Motor neuron (in vitro differentiated cells): Measurements from ENCODE around the gene CACNA1G. TPM values are rescaled to one million over a fixed set of nuclear protein-coding genes. Genes with fewer than 3 reads are reported as not detected.

Experiments used
- ATAC-seq, 8 experiments: fragments of 200-7000 bp; cut with Tn5 transposase; replicated peaks in 6 of 8; 2 replicates each; pipeline ENCODE4 v1.8.0; 2021; ENCODE audit warnings: mild to moderate bottlenecking in 8 of 8, moderate library complexity in 8 of 8
- H3K27ac ChIP-seq, 2 donors: fragments of 250-450 bp; sonication (Bioruptor Pico); 2 replicates each; pipeline ENCODE4 v1.9.0; 2021; ENCODE audit warnings: antibody characterized with exemption in 2 of 2, mild to moderate bottlenecking in 2 of 2, moderate library complexity in 1 of 2
- H3K4me1 ChIP-seq, 2 donors: fragments of 250-450 bp; sonication (Bioruptor Pico); replicated peaks in 1 of 2; 2 replicates each; pipeline ENCODE4 v1.6.1; 2021; ENCODE audit warnings: antibody characterized with exemption in 2 of 2, mild to moderate bottlenecking in 2 of 2, moderate library complexity in 1 of 2
- H3K4me3 ChIP-seq, 5 donors: fragments of 250-450 bp; sonication (Bioruptor Pico); 2 replicates each; pipeline ENCODE4 v1.9.0; 2021; ENCODE audit warnings: antibody characterized with exemption in 5 of 5, mild to moderate bottlenecking in 5 of 5, moderate library complexity in 4 of 5
- WGBS, 10 experiments: fragments of 450-650 bp; shearing (Covaris generic); methylation state at CpG; one replicate each; pipeline ENCODE4 v1.0.0; 2022; 5-methylcytosine and 5-hydroxymethylcytosine counted together
- in situ Hi-C, 9 experiments: fragments of 400-800 bp; cut with MboI; loops; one replicate each; pipeline ENCODE4 v1.15.0; 2021; ENCODE audit warnings: low sequenced_read_pairs in 9 of 9, low pct_unique_long_range_greater_than_20kb in 2 of 9; ENCODE audit not compliant: unreplicated experiment in 9 of 9
- total RNA-seq, 8 experiments: library from RNA; unstranded; fragments of 300-600 nt; gene quantifications; 2 replicates each; pipeline versions ENCODE4 v1.2.3 to v1.2.4, GENCODE V29; 2022

CACNA1G gene
- total RNA-seq, 8 experiments from 2014 or later = 0.17 to 4.2 (median 0.62) TPM

- Histone ChIP-seq H3K4me3 (no peak overlapping the region), H3K4me1 (peaks cover 20 to 24% of the 10 kb centered on the region in 2 donors), H3K27ac (no peak overlapping the region)
- 76 to 100% (median 90%) methylated on average over 2 to 4 of the region's 12 CpGs; no CpG with 5 or more reads in 7 of the 10 experiments for WGBS, 10 experiments
- in situ Hi-C loops = loop anchor here in 1 of 9 experiments (10.0 kb wide), 1 partner anchor 73 kb away; no protein-coding TSS in a partner anchor
- ATAC-seq = no peak
Observed at GRCh38 chr17:50551884-50552283, 8.6 kb upstream of the CACNA1G start.

- H3K27ac ChIP-seq = no peak overlapping the region
- no peak overlapping the region for H3K4me3 ChIP-seq
- ATAC-seq = no peak
- no CpG with 5 or more reads among the region's 17 CpGs for WGBS, 10 experiments
- in situ Hi-C loops = loop anchor here in 1 of 9 experiments (10.0 kb wide), 1 partner anchor 71 kb away; no protein-coding TSS in a partner anchor
- peaks cover 24 to 44% of the 10 kb centered on the region in 2 donors for H3K4me1 ChIP-seq
Observed at GRCh38 chr17:50554201-50554600, 6.3 kb upstream of the CACNA1G start.

GRCh38 chr17:50556803-50557202, 3.7 kb upstream of the CACNA1G start:
- no peak overlapping the region for H3K27ac ChIP-seq
- peaks cover 25 to 40% of the 10 kb centered on the region in 2 donors for H3K4me1 ChIP-seq
- no peak for ATAC-seq
- WGBS, 10 experiments = 20 to 80% (median 40%) methylated on average over 1 of the region's 5 CpGs; no CpG with 5 or more reads in 7 of the 10 experiments
- in situ Hi-C loops = loop anchor here in 2 of 9 experiments (5.0 to 10.0 kb wide), 2 partner anchors 68 to 70 kb away; no protein-coding TSS in a partner anchor
- no peak overlapping the region for H3K4me3 ChIP-seq

GRCh38 chr17:50557630-50558029, 2.9 kb upstream of the CACNA1G start:
- H3K4me1 ChIP-seq = peaks cover 31 to 47% of the 10 kb centered on the region in 2 donors
- H3K27ac ChIP-seq = no peak overlapping the region
- no peak overlapping the region for H3K4me3 ChIP-seq
- ATAC-seq = no peak
- in situ Hi-C loops = loop anchor here in 2 of 9 experiments (5.0 to 10.0 kb wide), 2 partner anchors 67 to 70 kb away; no protein-coding TSS in a partner anchor
- 80 to 90% (median 82%) methylated on average over 1 to 2 of the region's 4 CpGs; no CpG with 5 or more reads in 6 of the 10 experiments for WGBS, 10 experiments

GRCh38 chr17:50558091-50558490, 2.4 kb upstream of the CACNA1G start:
- WGBS, 10 experiments = 33 to 100% (median 92%) methylated on average over 1 to 2 of the region's 4 CpGs; no CpG with 5 or more reads in 4 of the 10 experiments

GRCh38 chr17:50558581-50558940, 2.0 kb upstream of the CACNA1G start:
- 0 to 95% (median 17%) methylated on average over 1 to 7 of the region's 18 CpGs; no CpG with 5 or more reads in 6 of the 10 experiments for WGBS, 10 experiments
- Histone ChIP-seq H3K27ac (no peak overlapping the region), H3K4me1 (peaks cover 40 to 56% of the 10 kb centered on the region in 2 donors), H3K4me3 (no peak overlapping the region)
- in situ Hi-C loops = loop anchor here in 2 of 9 experiments (5.0 to 10.0 kb wide), 2 partner anchors 66 to 69 kb away; no protein-coding TSS in a partner anchor
- ATAC-seq = no peak

More at GRCh38 chr17:50558091-50558490, 2.4 kb upstream of the CACNA1G start:
- no peak overlapping the region for H3K27ac ChIP-seq
- H3K4me3 ChIP-seq = no peak overlapping the region
- ATAC-seq = no peak
- in situ Hi-C loops = loop anchor here in 2 of 9 experiments (5.0 to 10.0 kb wide), 2 partner anchors 67 to 69 kb away; no protein-coding TSS in a partner anchor
- H3K4me1 ChIP-seq = peaks cover 35 to 51% of the 10 kb centered on the region in 2 donors

- Histone ChIP-seq H3K27ac (no peak overlapping the region), H3K4me1 (peaks cover 43 to 61% of the 10 kb centered on the region in 2 donors), H3K4me3 (peak overlapping the region in 4 of 5 donors; percentile 7 to 46 (median 43))
- peak in 5 of 8 experiments; percentile 3 to 14 (median 7) for ATAC-seq
- 0 to 23% (median 0%) methylated on average over 1 to 18 of the region's 55 CpGs; no CpG with 5 or more reads in 4 of the 10 experiments for WGBS, 10 experiments
- in situ Hi-C loops = loop anchor here in 2 of 9 experiments (5.0 to 10.0 kb wide), 2 partner anchors 66 to 68 kb away; no protein-coding TSS in a partner anchor
Observed at GRCh38 chr17:50558941-50559614, 1.4 kb upstream of the CACNA1G start.

GRCh38 chr17:50559674-50560184, 786 bp upstream of the CACNA1G start:
- ATAC-seq = peak; percentile 20 to 61 (median 52)
- Histone ChIP-seq H3K4me1 (peaks cover 50 to 62% of the 10 kb centered on the region in 2 donors), H3K27ac (no peak overlapping the region), H3K4me3 (peak overlapping the region; percentile 37 to 46 (median 41))
- in situ Hi-C loops = loop anchor here in 3 of 9 experiments (5.0 to 10.0 kb wide), 2 partner anchors 65 to 68 kb away; no protein-coding TSS in a partner anchor
- WGBS, 10 experiments = 0% methylated on average over 1 to 7 of the region's 27 CpGs; no CpG with 5 or more reads in 6 of the 10 experiments

GRCh38 chr17:50560931-50561745, 623 bp downstream of the CACNA1G start:
- Histone ChIP-seq H3K27ac (no peak overlapping the region), H3K4me1 (peaks cover 59 to 69% of the 10 kb centered on the region in 2 donors), H3K4me3 (peak overlapping the region; percentile 37 to 46 (median 41))
- in situ Hi-C loops = loop anchor here in 1 of 9 experiments (10.0 kb wide), 1 partner anchor 64 kb away; no protein-coding TSS in a partner anchor
- WGBS, 10 experiments = 0% methylated on average over 1 of the region's 88 CpGs; no CpG with 5 or more reads in 9 of the 10 experiments
- ATAC-seq = peak in 1 of 8 experiments; percentile 0

GRCh38 chr17:50561746-50562141, 1.2 kb downstream of the CACNA1G start:
- in situ Hi-C loops = loop anchor here in 1 of 9 experiments (10.0 kb wide), 1 partner anchor 63 kb away; no protein-coding TSS in a partner anchor
- ATAC-seq = no peak
- Histone ChIP-seq H3K4me1 (peaks cover 65 to 75% of the 10 kb centered on the region in 2 donors), H3K27ac (no peak overlapping the region), H3K4me3 (peak overlapping the region; percentile 37 to 46 (median 41))
- 8% methylated on average over 2 of the region's 27 CpGs; no CpG with 5 or more reads in 9 of the 10 experiments for WGBS, 10 experiments

- 0 to 80% (median 7%) methylated on average over 1 to 9 of the region's 22 CpGs; no CpG with 5 or more reads in 1 of the 10 experiments for WGBS, 10 experiments
- H3K4me3 ChIP-seq = peak overlapping the region; percentile 7 to 46 (median 41)
- in situ Hi-C loops = loop anchor here in 1 of 9 experiments (10.0 kb wide), 1 partner anchor 62 kb away; no protein-coding TSS in a partner anchor
- H3K4me1 ChIP-seq = peaks cover 72 to 75% of the 10 kb centered on the region in 2 donors
- no peak for ATAC-seq
- no peak overlapping the region for H3K27ac ChIP-seq
Observed at GRCh38 chr17:50562242-50563091, 2.0 kb downstream of the CACNA1G start.
